ENCODE measurements around the gene DUSP8. TPM values are rescaled to one million over a fixed set of nuclear protein-coding genes. Genes with fewer than 3 reads are reported as not detected.
A peak's percentile ranks its signal among the peaks of the same experiment; 100 is the strongest.

Gene DUSP8
- polyA plus RNA-seq, 3 donors from 2014 or later = 0.07 TPM; not detected in 2

DNA sequence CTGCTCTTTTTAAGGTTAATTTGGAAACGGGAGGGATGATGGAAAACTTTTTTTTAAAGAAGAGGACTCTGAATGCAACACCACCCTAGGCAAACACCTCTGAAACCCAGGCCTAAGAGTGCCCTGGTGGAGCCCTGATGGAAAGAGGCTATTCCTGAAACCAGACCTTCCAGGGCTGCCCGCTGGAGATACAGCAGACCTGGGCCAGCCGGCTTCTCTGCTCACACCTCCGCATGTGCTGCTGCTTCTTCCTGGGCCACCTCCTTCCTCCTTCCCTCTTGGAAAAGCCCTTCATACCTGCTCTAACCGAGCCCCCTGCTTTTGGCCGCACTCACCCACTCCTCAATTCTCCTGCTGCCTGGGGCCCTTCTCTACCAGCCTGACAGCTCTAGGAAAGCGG, 37.9 kb downstream of the DUSP8 start:
- peaks cover 55 to 69% of the 10 kb centered on the region in 2 donors for H3K4me1 Mint-ChIP-seq
- peaks cover 0 to 5% (median 4%) of the 10 kb centered on the region in 3 donors for H3K27me3 Mint-ChIP-seq (ENCODE audit: low read depth in 3 of 3)
- peak overlapping the region in 2 of 6 donors; percentile 28 to 69 for H3K27ac Mint-ChIP-seq
- H3K36me3 Mint-ChIP-seq = no peaks in the 10 kb centered on the region
- peaks cover 0 to 3% (median 0%) of the 10 kb centered on the region in 6 donors for H3K9me3 Mint-ChIP-seq
- DNase-seq = no peak
- H3K4me3 Mint-ChIP-seq = no peak overlapping the region

DNA sequence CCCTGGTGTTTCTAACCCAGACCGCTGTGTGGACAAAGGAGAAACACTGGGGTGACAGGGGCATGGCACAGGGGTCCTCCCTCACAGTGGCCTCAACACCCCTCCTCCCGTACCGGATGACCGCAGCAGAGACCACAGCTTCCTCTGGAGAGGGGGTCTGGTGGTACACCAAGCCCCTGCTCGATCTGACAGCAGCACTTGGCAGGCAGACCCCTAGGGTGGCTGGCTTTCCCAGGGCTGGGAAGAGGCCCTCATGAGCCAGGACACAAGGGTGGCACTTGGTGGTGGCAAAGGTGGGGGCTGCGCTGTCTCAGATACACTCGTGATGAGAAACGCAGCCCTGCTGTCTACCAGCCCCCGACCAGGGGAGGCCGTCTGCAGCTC, 38.7 kb downstream of the DUSP8 start:
- Mint-ChIP-seq H3K4me3 (no peak overlapping the region), H3K4me1 (peaks cover 60 to 76% of the 10 kb centered on the region in 2 donors), H3K27ac (no peak overlapping the region), H3K36me3 (no peaks in the 10 kb centered on the region), H3K27me3 (ENCODE audit: low read depth in 3 of 3) (peaks cover 2 to 5% (median 4%) of the 10 kb centered on the region in 3 donors), H3K9me3 (peaks cover 0 to 3% (median 0%) of the 10 kb centered on the region in 6 donors)
- DNase-seq = no peak

DNA sequence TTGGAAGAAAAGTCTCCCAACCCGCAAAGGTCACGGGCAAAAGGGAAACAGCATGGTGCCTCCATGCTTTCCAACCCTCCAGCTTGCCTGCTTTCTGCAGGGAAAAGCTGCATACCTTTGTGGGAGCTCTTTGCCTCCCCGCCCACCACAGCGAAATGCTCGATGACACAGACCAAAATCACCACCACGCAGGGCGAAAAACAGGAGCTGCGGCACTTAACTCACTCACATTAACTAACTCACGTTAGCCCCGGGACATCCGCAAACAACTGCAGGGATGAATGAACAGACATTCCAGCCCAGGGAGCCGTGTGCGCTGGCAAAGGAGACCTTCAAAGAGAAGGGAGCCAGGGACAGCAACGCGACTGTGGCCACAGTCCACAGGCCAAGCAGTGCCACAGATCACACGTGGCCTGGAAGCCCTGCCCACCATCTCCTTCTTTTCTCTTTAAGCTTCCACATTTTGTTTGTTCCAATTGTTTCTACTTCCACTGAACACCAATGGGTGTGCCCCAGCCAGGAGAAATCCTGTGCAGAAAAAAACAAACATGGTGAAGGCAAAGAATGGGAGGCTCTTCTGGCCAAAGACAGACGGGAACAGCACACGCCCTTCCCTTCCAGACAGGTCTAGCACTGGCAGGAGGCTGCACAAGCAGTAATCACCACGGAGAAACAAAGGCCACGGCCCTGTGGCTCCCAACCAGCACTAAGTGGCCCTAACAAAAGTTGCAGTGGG, 39.3 kb downstream of the DUSP8 start:
- H3K4me1 Mint-ChIP-seq = peaks cover 66 to 82% of the 10 kb centered on the region in 2 donors
- peak overlapping the region in 1 of 5 donors; percentile 33 for H3K4me3 Mint-ChIP-seq
- H3K27ac Mint-ChIP-seq = peak overlapping the region in 2 of 6 donors; percentile 3 to 77

DNA sequence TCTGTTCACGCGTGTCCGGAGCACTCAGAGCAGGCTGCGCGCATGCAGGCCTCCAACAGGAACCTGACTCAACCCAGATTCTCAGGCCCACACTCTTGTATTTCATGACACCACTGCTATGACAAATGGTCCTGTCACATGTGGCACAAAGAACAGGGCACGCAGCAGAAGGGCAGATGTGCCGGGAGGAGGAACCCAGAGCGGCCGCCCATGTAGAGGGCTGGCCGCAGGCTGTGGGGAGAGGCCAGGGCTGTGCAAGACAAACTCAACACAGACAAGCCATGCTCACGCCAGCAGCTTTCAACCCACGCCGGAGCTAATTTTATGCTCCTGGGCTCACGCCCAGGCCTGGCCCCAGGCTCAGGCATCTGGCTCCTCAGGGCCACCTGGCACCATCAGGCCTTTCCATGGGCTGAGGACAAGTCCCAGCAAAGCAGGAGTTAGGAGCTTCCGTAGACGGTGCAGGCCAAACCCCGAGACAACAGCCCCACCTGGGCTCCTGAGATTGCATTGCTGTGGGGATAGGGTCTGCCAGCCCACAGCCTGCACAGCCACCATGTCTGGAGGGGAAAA, 40.0 kb downstream of the DUSP8 start:
- peaks cover 64 to 82% of the 10 kb centered on the region in 2 donors for H3K4me1 Mint-ChIP-seq
- no peak overlapping the region for H3K27ac Mint-ChIP-seq
- no peak overlapping the region for H3K4me3 Mint-ChIP-seq

More for the DNA sequence above, 39.3 kb downstream of the DUSP8 start:
- no peaks in the 10 kb centered on the region for H3K36me3 Mint-ChIP-seq
- no peak for DNase-seq
- H3K27me3 Mint-ChIP-seq (ENCODE audit: low read depth in 3 of 3) = peaks cover under 1 to 3% (median 2%) of the 10 kb centered on the region in 3 donors
- peaks cover 0 to 3% (median 0%) of the 10 kb centered on the region in 6 donors for H3K9me3 Mint-ChIP-seq

DNA sequence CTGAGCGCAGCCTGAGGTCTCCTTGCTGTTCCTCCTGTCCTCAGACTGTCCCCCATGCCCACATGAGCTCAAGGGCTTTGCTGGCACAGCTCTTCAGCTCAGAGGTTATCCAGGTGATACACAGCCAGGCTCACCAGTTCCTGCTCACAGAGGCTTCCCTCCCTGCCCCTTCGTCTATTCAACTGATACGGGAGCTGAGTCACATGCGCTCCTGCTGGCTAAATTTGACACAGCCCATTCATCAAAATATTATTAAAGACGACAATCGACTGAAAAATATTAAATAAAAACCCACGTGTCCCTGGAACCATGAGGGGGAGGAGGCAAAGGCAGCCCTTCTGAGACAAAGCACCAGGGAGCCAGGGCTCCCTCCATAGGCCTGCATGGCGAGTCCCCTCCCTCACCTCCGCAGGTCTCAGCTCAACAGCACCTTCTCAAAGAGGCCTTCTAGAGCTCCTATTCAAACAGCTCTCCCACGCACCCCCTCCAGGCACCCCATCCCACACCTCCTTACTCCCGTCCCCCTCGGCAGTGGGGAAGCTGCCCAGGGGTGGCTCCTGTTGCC, 40.5 kb downstream of the DUSP8 start:
- Mint-ChIP-seq H3K27ac (peak overlapping the region in 1 of 6 donors; percentile 24), H3K4me3 (no peak overlapping the region), H3K9me3 (peaks cover 0 to 3% (median 0%) of the 10 kb centered on the region in 6 donors), H3K36me3 (no peaks in the 10 kb centered on the region), H3K27me3 (ENCODE audit: low read depth in 3 of 3) (peaks cover 0 to 2% (median 2%) of the 10 kb centered on the region in 3 donors), H3K4me1 (peaks cover 63 to 81% of the 10 kb centered on the region in 2 donors)
- DNase-seq = no peak

More for the DNA sequence above, 40.0 kb downstream of the DUSP8 start:
- peaks cover 0 to 2% (median 2%) of the 10 kb centered on the region in 3 donors for H3K27me3 Mint-ChIP-seq (ENCODE audit: low read depth in 3 of 3)
- no peaks in the 10 kb centered on the region for H3K36me3 Mint-ChIP-seq
- DNase-seq = no peak
- peaks cover 0 to 3% (median 0%) of the 10 kb centered on the region in 6 donors for H3K9me3 Mint-ChIP-seq

DNA sequence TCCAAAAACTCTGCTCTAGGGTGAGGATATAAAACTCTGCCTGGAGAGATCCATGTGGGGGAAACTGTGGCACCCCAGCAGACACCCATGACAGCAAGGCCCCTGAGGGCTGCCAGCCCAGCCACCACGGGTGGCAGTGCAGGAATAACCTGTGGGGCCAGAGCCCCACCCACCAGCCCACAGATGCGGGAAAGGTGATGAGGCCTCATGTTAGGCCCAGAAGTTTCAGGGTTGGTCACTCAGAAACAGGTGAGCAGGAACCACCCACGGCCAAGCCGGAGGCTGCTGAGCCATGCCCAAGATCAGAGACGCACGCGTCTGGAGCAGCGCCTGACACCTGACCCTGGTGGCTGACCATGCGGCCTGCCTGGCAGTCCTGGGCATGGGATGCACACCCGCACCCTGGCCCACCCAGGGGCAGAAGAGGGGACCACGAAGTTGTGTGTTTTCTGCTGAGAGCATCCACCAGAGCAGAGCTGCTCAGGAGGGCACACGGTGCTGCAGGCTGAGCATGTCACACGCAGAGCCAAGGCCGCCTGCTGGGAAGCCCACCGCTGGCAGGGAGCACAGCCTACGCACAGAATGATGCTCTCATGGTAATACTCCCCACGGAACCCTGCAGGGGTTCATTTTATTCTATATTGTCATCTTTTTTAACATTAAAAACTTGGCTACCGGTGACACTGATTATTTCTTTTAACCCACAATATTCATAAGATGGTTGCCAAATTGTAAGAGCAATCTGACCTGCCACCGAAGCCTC, 41.2 kb downstream of the DUSP8 start:
- Mint-ChIP-seq H3K36me3 (no peaks in the 10 kb centered on the region), H3K4me3 (no peak overlapping the region), H3K9me3 (peaks cover 0 to 3% (median 0%) of the 10 kb centered on the region in 6 donors), H3K27ac (no peak overlapping the region), H3K27me3 (ENCODE audit: low read depth in 3 of 3) (peaks cover 0 to 5% (median 3%) of the 10 kb centered on the region in 3 donors), H3K4me1 (peaks cover 66 to 80% of the 10 kb centered on the region in 2 donors)
- DNase-seq = no peak

DNA sequence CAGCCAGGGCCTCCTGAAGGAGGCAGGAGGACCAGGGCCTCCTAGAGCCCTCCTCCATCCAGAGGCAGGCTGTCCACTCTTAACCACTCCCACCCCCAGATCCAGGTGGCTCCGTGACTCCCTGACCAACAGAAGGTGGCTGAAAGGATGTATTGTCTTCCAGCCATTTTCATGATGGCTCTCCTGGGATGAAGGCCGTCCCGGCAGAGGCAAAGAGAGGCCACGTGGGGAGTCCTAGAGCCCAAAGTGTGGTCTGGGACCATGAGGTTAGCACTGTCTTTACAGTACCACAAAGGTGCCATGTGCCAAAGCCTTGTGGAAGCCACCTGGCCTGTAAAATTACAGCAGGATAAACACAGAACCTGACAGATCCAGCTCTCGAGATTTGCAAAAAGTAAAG, 42.3 kb downstream of the DUSP8 start:
- H3K27ac Mint-ChIP-seq = no peak overlapping the region
- H3K4me3 Mint-ChIP-seq = no peak overlapping the region
- H3K4me1 Mint-ChIP-seq = peaks cover 63 to 77% of the 10 kb centered on the region in 2 donors
- DNase-seq = no peak
- H3K27me3 Mint-ChIP-seq (ENCODE audit: low read depth in 3 of 3) = peaks cover 0 to 5% (median 3%) of the 10 kb centered on the region in 3 donors
- peaks cover 0 to 3% (median 0%) of the 10 kb centered on the region in 6 donors for H3K9me3 Mint-ChIP-seq
- no peaks in the 10 kb centered on the region for H3K36me3 Mint-ChIP-seq

DNA sequence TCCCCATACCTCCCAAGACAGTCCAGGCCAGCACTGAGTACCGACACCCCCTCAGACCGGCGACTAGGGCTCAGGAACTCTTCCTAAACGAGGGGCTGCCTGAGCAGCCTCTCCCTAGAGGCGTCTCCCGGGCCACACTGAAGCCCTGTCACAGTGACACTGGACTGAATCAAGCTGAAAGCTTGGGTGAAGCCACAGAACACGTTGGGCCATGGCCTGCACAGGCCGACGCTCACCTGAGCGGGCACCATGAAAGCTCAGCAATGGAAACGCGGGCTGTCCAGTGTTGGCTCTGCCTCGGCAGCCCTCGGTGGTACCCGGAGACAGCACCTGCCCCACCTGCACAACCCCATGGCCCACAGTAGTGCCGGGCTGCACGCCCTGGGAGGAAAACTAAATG, 42.8 kb downstream of the DUSP8 start:
- Mint-ChIP-seq H3K4me3 (no peak overlapping the region), H3K36me3 (no peaks in the 10 kb centered on the region), H3K27me3 (ENCODE audit: low read depth in 3 of 3) (peaks cover 0 to 5% (median 3%) of the 10 kb centered on the region in 3 donors), H3K4me1 (peaks cover 61 to 72% of the 10 kb centered on the region in 2 donors), H3K27ac (no peak overlapping the region), H3K9me3 (peaks cover 0 to 3% (median 0%) of the 10 kb centered on the region in 6 donors)
- no peak for DNase-seq

DNA sequence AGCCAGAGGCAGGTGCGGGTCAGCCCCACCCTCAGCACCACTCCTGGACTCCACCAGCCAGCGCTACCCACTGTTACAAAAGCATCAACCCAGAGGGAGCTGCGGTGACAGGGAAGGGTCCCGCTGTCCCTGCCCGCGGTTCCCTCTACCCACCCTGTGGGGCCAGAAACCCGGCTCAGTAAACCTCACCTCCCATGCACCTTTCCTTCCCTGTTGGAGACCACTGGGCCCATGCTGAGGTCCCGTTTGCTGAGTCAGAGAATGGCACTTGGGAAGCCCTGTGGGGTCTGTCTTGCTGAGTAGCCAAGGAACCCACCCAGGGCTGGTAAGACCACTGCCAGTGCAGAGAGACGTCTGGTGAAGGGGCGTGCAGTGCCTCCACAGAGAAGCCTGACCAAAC, 43.4 kb downstream of the DUSP8 start:
- Mint-ChIP-seq H3K4me3 (no peak overlapping the region), H3K27me3 (ENCODE audit: low read depth in 3 of 3) (peaks cover 0 to 5% (median 5%) of the 10 kb centered on the region in 3 donors), H3K27ac (no peak overlapping the region), H3K4me1 (peaks cover 62 to 71% of the 10 kb centered on the region in 2 donors), H3K9me3 (peaks cover 0 to 3% (median 0%) of the 10 kb centered on the region in 6 donors), H3K36me3 (no peaks in the 10 kb centered on the region)
- DNase-seq = no peak

DNA sequence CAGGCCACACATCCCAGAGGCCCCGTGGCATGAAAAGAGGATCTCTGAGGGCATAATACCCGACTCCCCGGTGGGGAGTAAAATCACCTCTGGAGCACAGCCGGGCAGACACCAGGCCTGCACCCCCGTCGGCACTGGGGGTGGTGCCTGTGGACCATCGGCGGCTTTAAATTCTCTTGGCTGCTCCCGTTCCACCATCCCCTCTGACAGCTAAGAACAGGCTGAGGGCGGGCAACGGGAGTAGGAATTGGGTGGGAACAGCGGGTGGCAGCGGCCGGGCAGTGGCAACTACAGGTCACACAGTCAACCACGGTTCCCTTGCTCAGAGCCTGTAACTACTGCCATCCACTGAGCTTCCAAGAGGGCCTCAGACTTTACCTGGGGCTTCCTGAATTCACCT, 45.3 kb downstream of the DUSP8 start:
- Mint-ChIP-seq H3K36me3 (no peaks in the 10 kb centered on the region), H3K27me3 (ENCODE audit: low read depth in 3 of 3) (peaks cover 0 to 5% (median 4%) of the 10 kb centered on the region in 3 donors), H3K4me3 (no peak overlapping the region), H3K4me1 (peaks cover 67 to 73% of the 10 kb centered on the region in 2 donors), H3K27ac (no peak overlapping the region), H3K9me3 (no peaks in the 10 kb centered on the region)
- no peak for DNase-seq

DNA sequence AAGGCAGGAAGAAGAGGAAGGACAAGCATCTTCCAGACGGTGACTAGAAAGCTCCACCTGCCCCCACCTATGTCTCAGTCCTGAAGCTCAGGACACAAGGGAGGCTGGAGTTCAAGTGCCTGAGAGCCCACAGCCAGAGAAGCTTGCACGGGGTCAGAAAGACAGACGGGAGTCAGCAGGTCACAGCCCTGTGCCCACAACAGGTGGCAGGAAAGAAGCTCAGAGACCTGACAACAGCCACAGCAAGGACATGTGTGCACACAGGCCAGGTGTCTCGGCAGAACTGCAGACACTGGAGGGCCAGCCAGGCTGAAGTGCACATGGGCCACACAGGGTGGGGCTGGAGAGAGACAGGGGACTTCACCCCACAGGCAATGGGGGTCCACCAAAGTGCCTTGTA, 48.3 kb downstream of the DUSP8 start:
- Mint-ChIP-seq H3K36me3 (no peaks in the 10 kb centered on the region), H3K9me3 (no peaks in the 10 kb centered on the region), H3K4me1 (peaks cover 69 to 79% of the 10 kb centered on the region in 2 donors), H3K4me3 (peak overlapping the region in 1 of 5 donors; percentile 43), H3K27me3 (ENCODE audit: low read depth in 3 of 3) (peaks cover 2 to 7% (median 6%) of the 10 kb centered on the region in 3 donors), H3K27ac (peak overlapping the region; percentile 13 to 75 (median 64))
- DNase-seq = no peak

DNA sequence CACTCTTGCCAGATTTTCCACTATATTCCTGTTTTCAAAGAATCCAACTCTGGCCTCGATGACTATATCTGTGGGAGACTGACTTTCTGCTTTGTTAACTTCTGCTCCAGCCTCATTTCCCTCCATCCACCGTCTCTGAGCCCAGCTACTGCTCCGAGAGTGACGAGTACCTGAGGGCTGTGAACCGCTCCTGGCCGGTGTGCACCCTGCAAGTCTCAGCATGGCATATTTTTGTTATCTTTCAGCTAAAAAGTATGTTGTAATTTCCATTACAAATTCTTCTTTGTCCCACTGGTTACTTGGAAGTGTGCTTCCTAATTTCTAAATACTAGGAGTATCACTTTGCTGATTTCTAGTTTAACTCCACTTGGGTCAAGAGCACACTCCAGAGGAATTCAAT, 49.0 kb downstream of the DUSP8 start:
- Mint-ChIP-seq H3K4me3 (no peak overlapping the region), H3K27me3 (ENCODE audit: low read depth in 3 of 3) (peaks cover 2 to 7% (median 4%) of the 10 kb centered on the region in 3 donors), H3K4me1 (peaks cover 70 to 80% of the 10 kb centered on the region in 2 donors), H3K9me3 (no peaks in the 10 kb centered on the region), H3K27ac (peak overlapping the region in 5 of 6 donors; percentile 4 to 75 (median 65)), H3K36me3 (no peaks in the 10 kb centered on the region)
- DNase-seq = no peak

DNA sequence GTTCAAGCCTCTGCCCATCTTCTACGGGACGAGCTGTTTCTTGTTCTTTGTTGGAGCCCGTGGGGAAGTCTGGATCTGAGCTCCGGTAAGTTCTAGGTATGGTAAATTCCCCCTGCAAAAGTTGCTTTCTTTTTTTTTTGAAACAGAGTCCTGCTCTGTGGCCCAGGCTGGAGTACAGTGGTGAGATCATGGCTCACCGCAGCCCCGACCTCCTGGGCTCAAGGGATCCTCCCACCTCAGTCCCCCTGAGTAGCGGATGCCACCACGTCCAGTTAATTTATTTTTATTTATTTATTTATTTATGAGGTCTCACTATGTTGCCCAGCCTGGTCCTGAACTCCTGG, 50.0 kb downstream of the DUSP8 start:
- Mint-ChIP-seq H3K9me3 (peaks cover 0 to 1% (median 0%) of the 10 kb centered on the region in 6 donors), H3K27me3 (ENCODE audit: low read depth in 3 of 3) (peaks cover 2 to 14% (median 4%) of the 10 kb centered on the region in 3 donors), H3K4me1 (peaks cover 75 to 87% of the 10 kb centered on the region in 2 donors), H3K4me3 (peak overlapping the region in 1 of 5 donors; percentile 10), H3K27ac (peak overlapping the region in 2 of 6 donors; percentile 34 to 75), H3K36me3 (no peaks in the 10 kb centered on the region)
- no peak for DNase-seq
